ENCODE data around the gene ZNF423. TPM values are rescaled to one million over a fixed set of nuclear protein-coding genes. Genes with fewer than 3 reads are reported as not detected.

ZNF423 gene
- total RNA-seq, 2 experiments from 2014 or later: not detected

GRCh38 chr16:49695782-49696413, 160.0 kb downstream of the ZNF423 start:
- ChIA-PET CTCF (no interaction called here), POLR2A (no interaction called here)
- Mint-ChIP-seq H3K9me3 (no peaks in the 10 kb centered on the region), H3K36me3 (ENCODE audit: low read depth) (no peaks in the 10 kb centered on the region), H3K27me3 (peaks cover 12% of the 10 kb centered on the region), H3K27ac (no peak overlapping the region), H3K4me3 (no peak overlapping the region), H3K4me1 (ENCODE audit: low read depth) (no peaks in the 10 kb centered on the region)
- ATAC-seq: no peak
- no peak for TF ChIP-seq CTCF (IDR thresholded peaks at IDR 0.05)
- DNase-seq: no peak
- intact Hi-C loops (cut with micrococcal nuclease): no loop called here

GRCh38 chr16:49693445-49693844, 162.5 kb downstream of the ZNF423 start:
- Mint-ChIP-seq H3K9me3 (no peaks in the 10 kb centered on the region), H3K36me3 (ENCODE audit: low read depth) (no peaks in the 10 kb centered on the region), H3K27ac (no peak overlapping the region), H3K4me3 (no peak overlapping the region), H3K4me1 (ENCODE audit: low read depth) (no peaks in the 10 kb centered on the region), H3K27me3 (peaks cover 11% of the 10 kb centered on the region)
- intact Hi-C loops (cut with micrococcal nuclease): no loop called here
- no peak for TF ChIP-seq CTCF (IDR thresholded peaks at IDR 0.05)
- ATAC-seq: no peak
- ChIA-PET CTCF (no interaction called here), POLR2A (no interaction called here)
- no peak for DNase-seq

- intact Hi-C loops (cut with micrococcal nuclease): no loop called here
- Mint-ChIP-seq H3K27ac (no peak overlapping the region), H3K4me1 (ENCODE audit: low read depth) (no peaks in the 10 kb centered on the region), H3K9me3 (no peaks in the 10 kb centered on the region), H3K36me3 (ENCODE audit: low read depth) (no peaks in the 10 kb centered on the region), H3K4me3 (no peak overlapping the region), H3K27me3 (peaks cover 6% of the 10 kb centered on the region)
- DNase-seq (no peak), ATAC-seq (no peak)
- ChIA-PET POLR2A (no interaction called here), CTCF (no interaction called here)
- TF ChIP-seq CTCF (IDR thresholded peaks at IDR 0.05): no peak
These were observed 165.1 kb downstream of the ZNF423 start for GRCh38 chr16:49690778-49691177.

- H3K36me3 Mint-ChIP-seq (ENCODE audit: low read depth): no peaks in the 10 kb centered on the region
- intact Hi-C loops (cut with micrococcal nuclease): no loop called here
- DNase-seq: no peak
- no peak for ATAC-seq
- ChIA-PET POLR2A (no interaction called here), CTCF (no interaction called here)
- H3K9me3 Mint-ChIP-seq: no peaks in the 10 kb centered on the region
- no peak for TF ChIP-seq CTCF (IDR thresholded peaks at IDR 0.05)
- H3K27ac Mint-ChIP-seq: no peak overlapping the region
- no peak overlapping the region for H3K4me3 Mint-ChIP-seq
- H3K4me1 Mint-ChIP-seq (ENCODE audit: low read depth): no peaks in the 10 kb centered on the region
- peaks cover 6% of the 10 kb centered on the region for H3K27me3 Mint-ChIP-seq
These were observed 167.7 kb downstream of the ZNF423 start for GRCh38 chr16:49688036-49688697.

GRCh38 chr16:49687476-49688002, 168.4 kb downstream of the ZNF423 start:
- no peak for TF ChIP-seq CTCF (IDR thresholded peaks at IDR 0.05)
- no peak for ATAC-seq
- Mint-ChIP-seq H3K4me3 (no peak overlapping the region), H3K4me1 (ENCODE audit: low read depth) (no peaks in the 10 kb centered on the region), H3K9me3 (no peaks in the 10 kb centered on the region), H3K36me3 (ENCODE audit: low read depth) (no peaks in the 10 kb centered on the region), H3K27me3 (peaks cover 6% of the 10 kb centered on the region), H3K27ac (no peak overlapping the region)
- intact Hi-C loops (cut with micrococcal nuclease): no loop called here
- POLR2A ChIA-PET: no interaction called here
- no peak for DNase-seq
- CTCF ChIA-PET: no interaction called here

All from activated CD8-positive, alpha-beta T cell treated with anti-CD3 and anti-CD28 coated beads for 36 hours (primary cell).